Activated T-cell treated with anti-CD3 and anti-CD28 coated beads, Interleukin-2, amount 50 U/mL, for 1 hour (primary cell): ENCODE results near the gene CTDSPL2.
"Not testable (repeated sequence)": the region's sequence is repeated elsewhere in the genome, so short reads cannot be mapped to it uniquely, and the experiment has no call there.

Experiments used
- DNase-seq: peaks from one replicate; pipeline ENCODE4 v3.0.0-alpha.2; 2020

CTDSPL2 gene

DNA sequence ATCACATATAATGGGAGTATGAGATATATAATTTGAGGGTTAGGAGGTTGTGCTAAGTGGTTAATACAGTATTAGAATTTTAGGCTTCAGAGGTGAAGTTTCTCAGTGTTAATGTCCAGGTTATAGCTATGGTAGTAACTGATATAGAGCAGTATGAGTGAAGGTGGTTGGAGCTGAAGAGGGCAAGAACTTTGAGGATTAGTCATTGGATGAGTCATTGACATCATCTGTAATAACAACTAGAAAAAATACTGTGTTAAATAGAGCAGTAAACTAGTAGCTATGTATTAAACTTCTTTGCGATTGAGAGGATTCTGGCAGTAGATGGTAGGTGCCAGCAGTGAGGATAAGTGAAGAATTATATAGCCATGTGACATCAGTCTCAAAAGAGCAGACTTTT, 62.0 kb downstream of the CTDSPL2 start:
- DNase-seq: no peak

DNA sequence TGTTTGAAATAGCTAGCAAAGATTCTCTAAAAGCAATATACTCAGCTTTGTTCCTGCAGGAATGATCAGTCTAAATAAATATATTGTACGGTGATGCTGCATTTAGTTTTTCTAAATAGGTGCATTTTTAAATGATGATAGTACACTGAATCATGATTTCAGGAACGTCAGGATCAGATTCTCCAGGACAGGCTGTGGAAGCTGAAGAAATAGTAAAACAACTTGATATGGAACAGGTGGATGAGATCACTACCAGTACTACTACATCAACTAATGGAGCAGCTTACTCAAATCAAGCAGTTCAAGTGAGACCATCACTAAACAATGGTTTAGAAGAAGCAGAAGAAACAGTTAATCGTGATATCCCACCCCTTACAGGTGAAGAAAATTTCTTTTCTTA, 63.2 kb downstream of the CTDSPL2 start:
- no peak for DNase-seq

DNA sequence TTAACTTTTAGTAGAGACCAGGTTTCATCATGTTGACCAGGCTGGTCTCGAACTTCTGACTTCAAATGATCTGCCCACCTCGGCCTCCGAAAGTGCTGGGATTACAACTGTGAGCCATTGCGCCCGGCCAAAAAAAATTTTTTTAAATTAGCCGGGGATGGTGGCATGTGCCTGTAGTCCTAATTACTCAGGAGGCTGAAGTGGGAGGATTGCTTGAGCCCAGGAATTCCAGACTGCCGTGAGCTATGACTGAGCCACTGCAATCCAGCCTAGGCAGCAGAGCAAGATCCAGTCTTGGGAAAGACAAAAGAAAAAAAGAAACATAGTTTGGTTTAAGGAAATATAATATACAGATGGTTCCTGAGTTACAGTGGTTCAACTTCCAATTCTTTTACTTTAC, 64.6 kb downstream of the CTDSPL2 start:
- DNase-seq: no peak

DNA sequence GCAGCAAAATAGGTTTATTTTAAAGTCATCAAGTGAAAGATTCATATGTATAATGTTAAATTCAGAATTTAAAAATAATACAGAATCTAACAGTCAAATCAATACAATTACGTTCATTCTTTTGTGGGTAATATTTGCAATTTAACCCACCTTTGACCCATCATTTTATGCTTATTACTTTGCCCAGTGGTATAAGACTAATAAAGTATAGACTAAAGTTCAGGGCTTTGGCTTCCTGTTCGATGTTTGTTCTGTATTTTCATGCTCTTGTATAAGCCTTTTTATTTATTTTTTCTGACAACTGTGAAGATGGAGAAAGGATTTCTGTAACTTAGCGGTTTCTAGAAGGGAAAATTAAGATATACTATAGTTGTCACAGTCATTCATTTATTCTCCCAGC, 65.2 kb downstream of the CTDSPL2 start:
- no peak for DNase-seq

DNA sequence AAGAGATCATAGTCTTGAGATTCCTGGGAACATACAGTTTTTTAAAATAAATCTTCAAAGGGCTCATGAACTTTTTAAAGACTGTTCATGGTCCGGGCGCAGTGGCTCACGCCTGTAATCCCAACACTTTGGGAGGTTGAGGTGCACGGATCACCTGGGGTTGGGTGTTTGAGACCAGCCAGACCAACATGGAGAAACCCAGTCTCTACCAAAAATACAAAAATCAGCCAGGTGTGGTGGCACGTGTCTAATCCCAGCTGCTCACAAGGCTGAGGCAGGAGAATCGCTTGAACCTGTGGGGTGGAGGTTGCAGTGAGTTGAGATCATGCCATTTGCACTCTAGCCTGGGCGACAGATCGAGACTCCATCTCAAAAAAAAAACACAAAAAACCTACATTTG, 68.1 kb downstream of the CTDSPL2 start:
- no peak for DNase-seq

DNA sequence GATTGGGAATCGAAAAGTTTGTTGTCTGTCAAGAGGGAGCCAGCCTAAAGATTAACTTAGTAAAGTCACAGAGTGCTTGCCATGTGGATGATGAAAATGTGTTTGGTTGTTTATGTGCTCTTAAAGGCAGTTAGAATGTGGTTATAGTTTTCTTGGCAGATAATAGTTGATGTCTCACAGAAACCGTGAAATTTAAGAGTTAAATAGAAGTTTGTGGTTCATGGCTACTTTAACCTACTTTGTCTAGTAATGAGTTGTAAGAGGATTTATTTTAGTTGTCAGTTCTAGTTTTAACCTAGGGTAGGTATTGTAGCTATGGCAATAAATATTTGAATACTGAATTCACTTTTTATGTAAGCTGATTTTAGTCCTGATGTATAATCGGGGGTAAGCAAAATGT, 73.1 kb downstream of the CTDSPL2 start:
- no peak for DNase-seq

DNA sequence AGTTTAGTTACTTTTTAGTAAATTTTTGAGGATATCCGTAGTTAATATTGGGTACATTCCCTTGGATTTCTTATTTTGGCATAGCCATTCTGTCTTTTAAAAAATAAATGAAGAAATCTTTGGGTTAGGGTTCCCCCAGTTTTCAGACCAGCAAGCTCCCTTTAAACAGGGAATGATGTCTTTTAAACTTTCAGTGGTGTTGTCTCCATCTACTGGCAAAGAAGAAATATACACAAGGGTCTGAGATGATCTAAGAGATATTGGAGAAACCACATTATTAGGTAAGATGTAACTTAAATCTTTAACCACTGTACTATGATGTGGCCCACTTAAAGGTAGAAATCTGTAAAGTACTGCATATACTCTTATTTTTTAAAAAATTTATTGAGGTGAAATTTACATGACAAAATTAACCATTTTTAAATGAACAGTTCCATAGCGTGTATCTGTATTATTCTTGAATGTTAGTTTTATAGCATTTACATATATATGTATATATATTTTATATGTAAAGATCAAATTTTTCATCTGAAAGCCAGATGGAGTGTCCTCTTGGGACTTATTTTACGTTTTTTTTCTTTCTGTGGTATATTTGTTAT, 74.4 kb downstream of the CTDSPL2 start:
- no peak for DNase-seq

DNA sequence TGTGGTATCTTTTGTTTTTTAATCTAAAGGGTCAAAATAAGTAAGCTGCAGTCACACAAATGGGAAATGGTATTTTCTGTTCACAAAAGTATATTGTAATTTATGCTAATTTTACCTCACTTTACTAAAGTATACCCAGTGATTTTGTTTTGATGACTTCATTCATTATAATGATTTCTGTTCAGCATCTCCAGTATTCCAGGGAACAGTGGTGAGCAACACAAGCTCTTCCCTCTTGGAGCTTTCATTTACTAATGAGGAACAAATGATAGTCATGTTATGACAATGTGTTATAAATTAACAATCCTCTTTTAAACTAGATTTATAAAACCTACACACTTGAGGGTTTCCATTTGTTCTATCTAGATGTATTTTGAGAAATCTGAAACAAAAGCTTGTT, 89.0 kb downstream of the CTDSPL2 start:
- DNase-seq: no peak

DNA sequence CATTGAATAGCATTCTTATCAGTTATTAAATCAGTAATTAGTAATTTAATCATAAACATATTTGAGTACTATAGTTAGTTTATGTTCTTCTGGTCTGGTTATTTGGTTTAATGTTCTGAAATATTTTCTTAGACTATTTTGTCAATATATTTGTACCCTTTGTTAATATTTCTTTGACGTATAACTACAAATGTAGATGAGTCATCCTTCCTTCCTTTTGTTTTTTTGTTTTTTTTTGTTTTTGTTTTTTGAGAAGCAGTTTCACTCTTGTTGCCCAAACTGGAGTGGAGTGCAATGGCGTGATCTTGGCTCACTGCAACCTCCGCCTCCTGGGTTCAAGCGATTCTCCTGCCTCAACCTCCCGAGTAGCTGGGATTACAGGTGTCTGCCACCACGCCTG, 92.1 kb downstream of the CTDSPL2 start:
- no peak for DNase-seq

DNA sequence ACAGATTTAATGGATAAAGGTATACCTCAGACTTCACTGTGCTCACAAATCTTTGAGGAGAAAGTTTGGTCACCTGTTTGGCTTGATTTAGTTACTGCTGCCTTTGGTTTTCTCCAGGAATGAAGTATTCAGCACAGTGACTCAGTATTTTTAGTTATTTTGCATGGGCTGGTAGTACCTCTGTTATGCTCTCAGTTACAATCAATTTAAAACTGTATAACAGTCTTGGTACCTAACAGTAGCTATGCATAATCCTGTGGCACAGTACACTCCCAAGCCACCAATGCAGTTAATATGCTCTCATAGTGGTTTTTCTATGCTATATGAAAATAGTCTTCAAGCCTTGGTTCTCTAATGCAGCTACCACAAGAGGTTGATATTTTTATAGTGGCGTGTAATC, 97.6 kb downstream of the CTDSPL2 start:
- DNase-seq: no peak

DNA sequence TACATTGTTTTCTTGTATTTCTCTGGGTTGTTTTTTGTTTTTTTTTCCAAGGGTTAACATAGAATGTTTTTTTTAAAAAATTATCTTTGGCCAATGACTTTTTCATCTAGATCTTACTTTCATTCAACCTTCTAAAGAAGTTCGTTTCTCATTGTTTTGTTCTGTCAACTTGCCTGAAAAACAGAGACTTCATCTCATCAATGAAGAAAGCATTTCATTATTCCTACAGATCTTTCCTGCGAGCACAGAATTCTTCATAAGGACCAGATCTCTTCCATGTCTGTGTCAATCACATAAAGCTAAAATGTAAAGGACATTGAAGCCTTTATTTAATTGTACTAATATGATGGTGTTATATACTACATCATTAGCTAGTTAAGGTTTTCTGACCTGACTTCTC, 99.8 kb downstream of the CTDSPL2 start:
- DNase-seq: no peak

DNA sequence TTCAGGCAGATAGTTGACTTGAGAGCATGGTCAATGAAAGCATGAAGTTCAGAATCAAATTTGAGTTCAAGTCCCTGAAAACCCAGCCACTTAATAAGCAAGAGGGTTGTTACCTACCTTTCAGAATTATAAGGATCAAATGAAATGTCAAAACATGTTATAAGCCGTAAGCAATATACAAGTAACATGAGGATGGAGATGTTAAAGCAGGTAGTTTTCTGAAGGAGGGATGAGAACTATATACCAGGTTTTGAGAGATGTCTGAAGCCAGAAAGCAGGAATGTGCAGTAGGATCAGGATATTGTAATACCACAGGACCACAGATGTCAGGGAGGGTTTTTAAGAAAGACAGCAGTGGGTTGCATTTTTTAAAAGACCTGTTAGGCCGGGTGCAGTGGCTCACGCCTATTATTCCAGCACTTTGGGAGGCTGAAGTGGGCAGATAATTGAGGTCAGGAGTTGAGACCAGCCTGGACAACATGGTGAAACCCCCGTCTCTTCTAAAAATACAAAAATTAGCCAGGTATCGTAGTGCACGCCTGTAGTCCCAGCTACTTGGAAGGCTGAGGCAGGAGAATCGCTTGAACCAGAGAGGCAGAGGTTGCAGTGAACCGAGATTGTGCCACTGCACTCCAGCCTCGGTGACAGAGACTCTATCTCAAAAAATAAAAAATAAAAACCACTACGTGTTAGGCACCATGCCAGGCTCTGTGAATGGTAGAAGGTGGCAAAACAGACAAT, 102.6 kb downstream of the CTDSPL2 start:
- no peak for DNase-seq

DNA sequence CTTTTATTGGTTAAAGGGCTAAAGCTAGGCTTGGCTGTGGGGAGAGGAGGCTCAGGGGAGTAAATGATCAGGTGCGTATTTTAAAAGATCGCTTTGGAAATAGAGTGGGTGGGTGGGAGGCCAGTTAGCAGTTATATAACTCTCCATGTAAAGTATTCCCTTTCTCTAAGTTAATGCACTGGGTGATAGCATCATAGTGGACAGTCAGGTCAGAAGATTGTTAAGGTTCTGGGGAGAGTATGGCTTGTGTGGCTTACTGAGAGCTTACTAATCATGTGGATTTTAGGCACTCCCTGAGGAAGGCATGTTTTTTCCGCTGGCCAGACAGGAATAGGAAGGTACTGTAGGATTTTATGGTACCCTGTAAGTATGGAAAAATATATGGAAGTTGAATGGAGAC, 103.2 kb downstream of the CTDSPL2 start:
- DNase-seq: no peak

DNA sequence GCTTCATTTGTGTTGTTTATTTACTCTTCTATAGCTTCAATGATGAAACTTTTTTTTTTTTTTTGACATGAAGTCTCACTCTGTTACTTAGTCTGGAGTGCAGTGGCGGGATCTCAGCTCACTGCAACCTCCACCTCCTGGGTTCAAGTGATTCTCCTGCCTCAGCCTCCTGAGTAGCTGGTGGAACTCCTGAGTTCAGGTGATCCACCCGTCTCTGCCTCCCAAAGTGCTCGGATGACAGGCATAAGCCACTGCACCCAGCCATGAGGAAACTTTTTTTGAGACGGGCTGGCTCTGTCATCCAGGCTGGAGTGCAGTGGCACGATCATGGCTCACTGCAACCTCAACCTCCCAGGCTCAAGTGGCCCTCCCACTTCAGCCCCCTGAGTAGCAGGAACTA, 104.8 kb downstream of the CTDSPL2 start:
- not testable (repeated sequence) for DNase-seq

DNA sequence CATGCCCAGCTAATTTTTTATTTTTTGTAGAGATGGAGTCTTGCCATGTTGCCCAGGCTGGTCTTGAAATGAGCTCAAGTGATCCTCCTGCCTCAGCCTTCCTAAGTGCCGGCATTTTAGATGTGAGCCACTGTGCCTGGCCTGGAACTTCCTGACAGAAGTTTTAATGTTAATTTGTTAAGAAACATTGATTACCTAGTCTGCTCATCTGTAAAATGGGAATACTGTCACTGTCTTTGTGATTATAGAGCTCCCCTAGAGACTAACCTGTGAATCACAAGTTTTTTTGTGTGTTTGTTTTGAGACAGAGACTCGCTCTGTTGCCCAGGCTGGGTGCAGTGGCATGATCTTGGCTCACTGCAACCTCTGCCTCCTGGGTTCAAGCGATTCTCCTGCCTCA, 105.3 kb downstream of the CTDSPL2 start:
- DNase-seq: no peak

DNA sequence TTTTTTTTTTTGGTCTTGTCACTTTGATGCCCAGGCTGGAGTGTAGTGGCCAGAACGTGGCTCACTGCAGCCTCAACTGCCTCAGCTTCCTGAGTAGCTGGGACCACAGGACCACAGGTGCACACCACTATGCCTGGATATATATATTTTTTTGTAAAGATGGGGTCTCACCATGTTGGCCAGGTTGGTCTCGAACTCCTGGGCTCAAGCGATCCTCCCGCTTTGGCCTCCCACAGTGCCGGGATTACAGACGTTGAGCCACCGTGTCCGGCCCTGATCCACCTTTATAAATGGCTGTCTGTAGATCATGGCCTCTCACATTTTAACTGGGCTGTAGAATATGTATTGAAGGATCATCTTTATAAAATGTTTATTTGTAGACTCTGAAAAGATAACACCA, 107.7 kb downstream of the CTDSPL2 start:
- DNase-seq: no peak

DNA sequence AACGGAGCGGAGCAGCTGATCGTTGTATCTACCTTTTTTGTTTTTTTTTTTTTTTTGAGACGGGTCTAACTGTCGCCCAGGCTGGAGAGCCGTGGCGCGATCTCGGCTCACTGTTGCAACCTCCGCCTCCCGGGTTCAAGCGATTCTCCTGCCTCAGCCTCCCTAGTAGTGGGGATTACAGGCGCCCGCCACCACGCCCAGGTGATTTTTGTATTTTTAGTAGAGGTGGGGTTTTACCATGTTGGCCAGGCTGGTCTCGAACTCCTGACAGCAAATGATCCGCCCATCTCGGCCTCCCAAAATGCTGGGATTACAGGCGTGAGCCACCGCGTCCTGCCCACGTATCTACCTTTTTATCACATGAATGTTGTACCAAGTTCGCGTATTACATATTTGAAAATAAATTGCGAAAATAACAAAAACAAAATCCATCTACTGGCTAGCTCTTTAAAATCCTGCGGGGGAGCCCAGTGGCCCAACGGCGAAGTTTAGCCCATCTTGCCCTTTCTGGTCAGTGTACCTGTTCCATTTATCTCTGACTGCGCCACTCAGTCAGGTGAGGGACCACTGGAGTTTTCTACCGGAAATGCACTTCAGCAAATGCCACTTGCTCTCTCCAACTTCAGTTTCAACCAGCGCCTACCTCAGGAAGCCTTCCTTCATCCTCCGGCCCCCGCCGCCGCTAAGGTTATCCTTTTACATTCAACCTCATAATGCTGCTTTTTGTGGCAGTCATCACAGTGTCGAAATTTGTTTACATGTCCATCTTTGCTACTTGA, 108.3 kb downstream of the CTDSPL2 start:
- peak; percentile 50 for DNase-seq

DNA sequence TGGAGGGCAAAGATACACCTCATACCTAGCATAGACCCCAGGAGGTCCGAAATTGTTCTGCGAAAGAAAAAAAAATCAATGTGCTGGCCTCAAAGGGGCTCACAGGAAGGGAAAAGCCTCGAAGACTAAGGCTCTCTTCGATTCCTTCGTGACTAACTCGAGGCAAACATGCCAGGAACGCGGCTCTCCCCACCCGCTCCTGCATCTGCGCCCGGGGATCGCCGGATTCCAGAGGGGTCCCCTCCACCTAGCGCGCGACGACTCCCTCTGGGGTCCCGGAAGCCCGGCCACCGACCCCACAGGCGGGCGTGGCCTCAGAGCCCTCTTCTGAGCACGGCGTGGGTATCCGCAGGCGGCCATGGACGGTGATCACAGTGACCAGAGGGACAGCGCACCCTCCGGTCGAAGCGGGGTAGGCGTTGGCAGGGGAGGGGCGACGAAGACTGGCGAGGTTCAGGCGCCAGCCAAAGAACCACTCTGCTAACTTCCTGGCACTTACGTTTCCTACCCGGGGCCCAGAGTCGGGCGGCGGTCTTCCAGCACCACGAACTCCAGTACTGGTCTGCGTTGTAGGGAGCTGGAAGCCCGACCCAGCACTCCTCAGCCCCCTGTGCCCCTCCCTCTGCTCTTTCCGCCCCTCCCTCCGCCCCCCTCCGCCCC, 109.0 kb downstream of the CTDSPL2 start:
- DNase-seq: no peak

DNA sequence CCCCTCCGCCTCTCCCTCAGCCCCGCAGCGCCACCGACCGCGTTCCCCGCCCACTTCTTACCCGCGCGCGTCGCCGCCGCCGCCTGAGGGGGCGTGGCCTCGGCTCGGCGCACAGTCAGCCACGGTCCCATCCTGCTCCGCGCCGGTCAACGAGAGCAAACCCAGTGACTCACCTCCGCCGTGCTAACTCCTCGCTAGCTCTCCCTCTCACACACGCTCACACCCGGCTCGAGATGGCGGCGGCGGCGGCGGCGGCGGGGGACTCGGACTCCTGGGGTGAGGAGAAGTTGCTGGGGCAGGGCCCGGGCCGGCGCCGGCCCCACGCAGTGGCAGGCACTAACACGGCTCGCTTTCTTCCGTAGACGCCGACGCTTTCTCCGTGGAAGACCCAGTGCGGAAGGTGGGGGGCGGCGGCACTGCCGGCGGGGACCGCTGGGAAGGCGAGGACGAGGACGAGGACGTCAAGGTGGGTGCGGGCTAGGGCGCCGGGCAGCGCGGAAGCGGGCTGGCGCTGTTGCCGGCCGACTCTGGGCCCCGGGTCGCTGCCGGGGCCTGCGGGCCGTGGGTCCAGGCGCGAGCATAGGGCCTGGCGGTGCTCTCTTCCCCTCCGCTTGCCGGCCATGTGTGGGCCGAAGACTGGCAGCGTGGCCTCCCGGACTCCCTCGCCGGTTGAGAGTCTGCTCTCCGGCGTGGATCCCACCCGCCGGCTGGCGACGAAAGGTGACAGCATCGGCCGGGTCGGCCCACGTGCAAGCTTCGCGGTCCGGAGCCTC, 109.7 kb downstream of the CTDSPL2 start, which contains the start of gene EIF3J:
Gene EIF3J (plus strand): TSS at position 186 of the 773 bp plus-strand sequence. CDS start 48 bp downstream, at position 234.
- DNase-seq: peak; percentile 94

DNA sequence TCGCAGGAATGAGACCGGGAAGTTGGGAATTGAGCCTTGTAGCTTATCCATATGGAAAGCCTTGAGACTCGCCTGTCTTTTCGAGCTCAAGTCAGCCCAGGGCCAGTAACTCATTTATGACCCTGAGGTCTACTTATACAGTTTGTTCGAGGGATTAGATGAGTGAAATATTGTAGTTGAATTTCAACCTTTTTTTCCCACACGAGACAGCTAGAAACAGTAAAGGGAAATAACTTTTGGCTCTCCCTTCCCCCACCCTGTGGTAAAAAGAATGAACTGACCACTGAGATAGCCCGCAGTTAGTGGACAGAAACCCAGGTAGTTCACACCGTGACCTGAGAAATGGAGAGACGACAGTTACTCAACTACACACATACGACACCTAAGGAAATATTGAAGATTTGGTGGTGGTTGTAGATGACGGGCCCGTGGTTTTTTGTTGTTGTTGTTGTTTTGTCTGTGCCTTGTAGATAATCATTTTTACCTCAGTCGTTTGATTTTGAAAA, 110.4 kb downstream of the CTDSPL2 start:
- DNase-seq: no peak

DNA sequence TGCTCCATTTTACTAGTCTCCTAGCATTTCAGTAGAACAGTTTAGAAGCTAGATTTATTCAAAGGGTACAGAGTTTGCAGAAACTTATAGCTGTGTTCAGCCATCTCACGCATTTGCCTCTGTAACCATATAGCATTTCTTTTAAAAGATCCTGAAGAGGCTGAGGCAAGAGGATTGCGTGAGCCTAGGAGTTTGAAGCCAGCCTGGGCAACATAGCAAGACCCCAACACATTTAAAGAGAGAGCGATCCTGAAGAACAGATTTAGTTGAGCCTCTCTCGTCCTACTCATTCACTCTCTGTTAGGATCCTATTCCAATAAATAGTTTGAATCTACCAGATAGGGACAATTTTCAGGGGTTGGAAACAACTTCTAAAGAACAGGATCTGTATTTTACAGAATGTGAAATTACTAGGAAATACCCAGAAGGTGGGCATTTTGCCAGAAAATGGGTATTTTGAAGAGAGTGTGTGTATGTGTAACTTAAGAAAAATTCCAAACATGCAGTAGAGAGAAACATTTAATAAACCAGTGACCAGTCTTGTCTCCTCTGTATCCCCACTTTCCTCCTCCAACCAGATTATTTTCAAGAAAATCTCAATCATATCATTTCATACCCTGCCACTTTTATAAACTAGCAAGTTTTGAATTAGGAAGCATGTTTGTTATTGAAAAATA, 114.0 kb downstream of the CTDSPL2 start:
- no peak for DNase-seq

DNA sequence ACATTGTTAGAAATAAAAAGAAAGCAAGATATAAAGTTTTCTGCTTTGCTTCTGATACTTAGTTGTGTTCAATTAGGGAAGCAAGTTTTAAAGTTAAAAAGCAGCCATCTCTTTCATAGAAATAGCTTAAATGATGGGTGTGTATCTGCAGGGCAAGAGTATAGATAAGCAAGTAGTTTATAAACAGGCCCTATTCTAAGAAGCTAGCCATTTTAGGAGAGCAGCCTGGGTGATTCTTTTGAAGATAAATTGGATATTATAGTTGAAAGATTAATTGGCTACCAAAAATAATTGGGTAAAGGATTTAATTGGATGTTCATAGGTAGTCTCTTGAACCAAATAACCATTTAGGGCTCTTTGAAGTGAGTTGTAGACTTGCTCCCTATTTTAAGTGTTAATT, 115.2 kb downstream of the CTDSPL2 start:
- DNase-seq: no peak
